ENCODE data around the gene MARF1. TPM values are rescaled to one million over a fixed set of nuclear protein-coding genes. Genes with fewer than 3 reads are reported as not detected.
A peak's percentile ranks its signal among the peaks of the same experiment; 100 is the strongest.

Gene MARF1
- total and polyA plus RNA-seq, 9 of the 15 experiments (the other 6 are each of a cell fraction or from before 2014, with no cell fraction given): 4.7 to 33.2 (median 11.7) TPM

GRCh38 chr16:15667091-15667742 is 24.3 kb upstream of the MARF1 start (continued):
- TF ChIP-seq GTF3C2 (IDR thresholded peaks at IDR 0.05; ENCODE audit: borderline replicate concordance, extremely low read depth, insufficient read length): no peak

- Histone ChIP-seq H3K4me3 (no peak overlapping the region), H3K9me1 (ENCODE audit: control insufficient read depth, insufficient read depth, low read length) (peaks cover 3% of the 10 kb centered on the region), H4K20me1 (replicated peaks; ENCODE audit: control insufficient read depth, insufficient read depth, low read length) (peaks cover 5% of the 10 kb centered on the region; the same call in 1 of the 2 replicates), H3K4me2 (ENCODE audit: insufficient read depth, low read length) (no peak overlapping the region), H3K27ac (ENCODE audit: extremely low read depth, low read depth, low read length) (no peak overlapping the region), H3K36me3 (ENCODE audit: control insufficient read depth, insufficient read depth, low read length) (peaks cover 52% of the 10 kb centered on the region), H2AFZ (ENCODE audit: low read depth, low read length) (no peak overlapping the region), H3K27me3 (ENCODE audit: control insufficient read depth in 2 of 2, insufficient read depth in 2 of 2, low read length in 2 of 2) (no peaks in the 10 kb centered on the region), H3K79me2 (ENCODE audit: control insufficient read depth, insufficient read depth, low read length) (peaks cover 32% of the 10 kb centered on the region), H3K4me1 (replicated peaks in 1 of 2; ENCODE audit: control insufficient read depth in 2 of 2, insufficient read depth in 2 of 2, low read length in 2 of 2) (peaks cover 13% of the 10 kb centered on the region in 2 experiments; a peak in 4 of 5 replicates), H3K9ac (ENCODE audit: insufficient read depth in 1 of 2, low read depth in 2 of 2, low read length in 2 of 2) (no peak overlapping the region), H3K9me3 (replicated peaks; ENCODE audit: control insufficient read depth, insufficient read depth, low read depth, low read length) (no peaks in the 10 kb centered on the region)
- intact Hi-C loops (cut with micrococcal nuclease) (no loop called here), in situ Hi-C loops (cut with MboI) (no loop called here)
- ChIA-PET POLR2A (no interaction called here), CTCF (ENCODE audit: low intra/inter-chr PET ratio) (no interaction called here)
- ATAC-seq (no peak), DNase-seq (ENCODE audit: extremely low read depth in 1 of 4, low spot score in 3 of 4) (no peak), FAIRE-seq (no peak)
- BruUV-seq (replicated peaks): no TSS peak
- TF ChIP-seq PHB (CRISPR knock-in tag; IDR thresholded peaks at IDR 0.05): no peak
- no peak for TF ChIP-seq SMAD2 (IDR thresholded peaks at IDR 0.05; ENCODE audit: low read depth, low read length)
- TF ChIP-seq PREB (CRISPR knock-in tag; IDR thresholded peaks at IDR 0.05): no peak
- TF ChIP-seq ZNF274 (IDR thresholded peaks at IDR 0.05; ENCODE audit: borderline replicate concordance, low read depth, low read length): no peak
- 0 out of 2 replicates have a peak, but pooled peaks have one; percentile 21 for TF ChIP-seq BCOR (IDR thresholded peaks at IDR 0.05)
- TF ChIP-seq RBM25 (IDR thresholded peaks at IDR 0.05; ENCODE audit: low read depth, low read length, severe bottlenecking): peak; percentile 78
- no peak for TF ChIP-seq HNRNPK (IDR thresholded peaks at IDR 0.05; ENCODE audit: low read depth, low read length, poor library complexity, severe bottlenecking)
- TF ChIP-seq CBFA2T3 (IDR thresholded peaks at IDR 0.05): no peak
Observed at GRCh38 chr16:15665107-15665506, 22.2 kb upstream of the MARF1 start.
